A204.1 (cell line): ENCODE results near the gene CDR2.
"Not testable (repeated sequence)": the region's sequence is repeated elsewhere in the genome, so short reads cannot be mapped to it uniquely, and the experiment has no call there.

Experiments
- FAIRE-seq: peaks from 2 replicates; lab custom pipeline; 2012; peaks lifted over from hg19 to GRCh38; lab: Jason Lieb, UNC

The CDR2 gene

DNA sequence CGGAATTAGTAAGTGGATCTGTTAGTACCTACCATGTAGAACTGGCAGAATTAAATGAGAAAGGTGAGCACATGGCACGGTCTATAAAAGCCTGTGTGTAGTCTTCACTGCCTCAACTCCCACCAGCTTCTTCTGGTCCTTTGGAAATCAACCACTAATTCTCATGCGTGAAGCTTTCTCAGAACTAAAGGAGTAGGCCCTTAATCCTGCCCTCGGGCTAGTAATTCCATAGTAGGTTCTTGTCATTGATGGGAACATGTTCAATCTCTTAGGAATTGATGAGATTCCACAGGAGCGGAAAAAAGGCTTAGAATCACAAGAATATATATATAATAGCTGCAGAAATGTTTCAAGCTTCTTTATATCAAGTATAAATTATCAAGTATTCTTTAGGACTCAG, 21.7 kb downstream of the CDR2 start:
- FAIRE-seq: no peak

DNA sequence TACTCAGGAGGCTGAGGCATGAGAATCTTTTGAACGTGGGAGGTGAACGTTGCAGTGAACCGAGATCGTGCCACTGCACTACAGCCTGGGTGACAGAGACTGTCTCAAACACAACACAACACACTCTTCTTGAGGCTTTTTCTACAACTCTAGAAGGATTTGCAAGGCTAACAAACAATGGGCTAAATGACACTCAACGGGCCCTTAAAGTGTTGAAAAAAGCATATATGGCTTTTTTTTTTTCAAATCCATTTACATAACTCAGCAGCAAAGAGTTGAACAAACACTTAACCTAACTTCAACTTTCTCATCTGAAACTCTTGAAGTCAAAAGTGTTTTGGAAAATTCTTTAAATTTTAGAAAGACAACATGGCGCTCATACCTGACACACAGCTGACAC, 22.3 kb downstream of the CDR2 start:
- FAIRE-seq: no peak

GRCh38 chr16:22351017-22351416, 23.4 kb downstream of the CDR2 start:
- not testable (repeated sequence) for FAIRE-seq

- FAIRE-seq: no peak
Measured at GRCh38 chr16:22348291-22348690, 26.1 kb downstream of the CDR2 start.

DNA sequence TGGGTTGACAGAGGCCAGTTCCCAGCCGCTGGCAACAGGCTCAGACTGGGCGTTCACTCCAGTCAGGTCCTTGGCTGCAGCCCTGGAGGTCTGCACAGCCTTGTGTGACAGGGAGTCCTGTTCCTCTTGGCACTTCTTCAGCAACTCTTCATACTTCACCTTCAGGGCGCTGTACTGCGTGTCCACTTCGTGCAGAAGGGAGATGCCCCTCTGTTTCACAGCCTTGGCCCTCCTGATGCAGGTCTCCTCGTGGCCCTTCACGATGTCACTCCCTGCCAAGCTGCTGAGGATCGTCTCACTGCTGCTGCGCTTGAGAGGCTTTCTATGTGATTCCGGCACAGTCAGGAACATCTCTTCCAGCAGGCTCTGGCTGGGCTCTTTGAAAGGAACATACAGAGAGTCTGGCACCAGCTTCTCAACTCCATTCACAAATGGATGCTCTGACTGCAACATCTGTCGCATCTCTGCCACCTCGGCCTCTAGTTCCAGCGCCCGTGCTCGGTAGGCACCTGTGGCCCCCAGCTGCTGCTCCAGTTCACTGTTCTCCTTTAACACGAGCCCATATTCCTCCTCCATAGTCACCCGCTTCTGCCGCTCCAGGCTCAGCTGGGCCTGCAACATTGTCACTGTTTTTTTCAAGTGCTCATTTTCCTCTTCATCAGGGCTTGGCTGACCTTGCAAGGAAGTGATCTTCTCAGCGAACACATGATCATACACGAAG, 27.2 kb downstream of the CDR2 start:
- FAIRE-seq: no peak

GRCh38 chr16:22346483-22346882, 27.9 kb downstream of the CDR2 start:
- no peak for FAIRE-seq

DNA sequence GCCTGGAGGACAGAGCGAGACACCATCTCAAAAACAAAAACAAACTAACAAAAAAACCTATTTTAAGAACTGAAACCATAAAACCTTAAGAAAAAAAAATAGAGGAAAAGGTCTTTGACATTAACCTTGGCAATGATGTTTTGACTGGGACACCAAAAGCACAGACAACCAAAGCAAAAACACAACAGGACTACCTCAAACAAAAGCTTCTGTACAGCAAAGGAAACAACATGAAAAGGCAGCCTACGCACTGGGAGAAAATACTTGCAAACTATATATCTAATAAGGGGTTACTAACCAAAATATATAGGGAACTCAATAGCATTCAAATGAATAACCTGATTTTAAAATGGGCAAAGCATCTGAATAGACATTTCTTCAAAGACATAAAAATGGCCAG, 32.3 kb downstream of the CDR2 start:
- FAIRE-seq: no peak

GRCh38 chr16:22340945-22341344, 33.5 kb downstream of the CDR2 start:
- no peak for FAIRE-seq

DNA sequence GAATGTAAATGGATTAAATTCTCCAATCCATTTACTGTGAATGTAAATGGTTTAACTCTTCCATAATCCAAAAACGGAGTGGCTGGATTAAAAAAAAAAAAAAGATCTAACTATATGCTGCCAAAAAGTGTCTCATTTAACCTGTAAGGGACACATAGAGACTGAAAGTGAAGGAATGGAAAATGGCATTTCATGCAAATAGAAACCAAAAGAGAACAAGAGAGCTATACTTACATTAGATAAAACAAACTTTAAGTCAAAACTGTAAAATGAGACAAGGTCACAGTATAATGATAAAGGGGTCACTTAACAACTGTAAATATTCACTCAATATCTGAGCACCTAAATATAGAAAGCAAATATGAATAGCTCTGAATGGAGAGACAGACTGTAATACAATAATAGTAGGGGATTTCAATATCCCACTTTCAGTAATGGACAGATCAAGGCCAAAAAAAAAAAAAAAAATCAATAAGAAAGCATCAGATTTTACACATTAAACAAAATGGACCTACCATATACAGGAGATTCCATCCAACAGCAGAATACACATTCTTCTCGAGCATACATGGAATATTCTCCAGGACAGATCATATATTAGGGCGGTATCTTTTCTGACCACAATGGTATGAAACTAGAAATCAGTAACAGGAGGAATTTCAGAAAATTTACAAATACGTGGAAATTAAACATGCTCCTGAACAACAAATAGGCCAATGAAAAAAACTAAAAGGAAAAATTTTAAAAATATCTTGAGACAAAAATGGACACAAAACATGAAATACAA, 36.4 kb downstream of the CDR2 start:
- no peak for FAIRE-seq

DNA sequence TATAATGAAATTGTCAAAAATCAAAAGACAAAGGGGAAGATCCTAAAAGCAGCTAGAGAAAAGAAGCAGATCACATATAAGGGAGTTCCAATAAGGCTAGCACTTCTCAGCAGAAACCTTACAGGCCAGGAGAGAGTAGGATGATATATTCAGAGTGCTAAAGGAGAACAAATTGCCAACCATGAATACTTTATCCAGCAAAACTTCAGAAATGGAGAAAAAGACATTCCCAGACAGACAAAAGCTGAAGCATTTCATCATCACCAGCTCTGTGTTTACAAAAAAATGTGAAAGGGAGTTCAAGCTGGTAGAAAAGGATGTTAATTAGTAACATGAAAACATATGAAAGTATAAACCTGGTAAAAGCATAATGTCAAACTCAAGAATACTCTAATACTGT, 37.4 kb downstream of the CDR2 start:
- FAIRE-seq: no peak

GRCh38 chr16:22336581-22336980, 37.8 kb downstream of the CDR2 start:
- no peak for FAIRE-seq

GRCh38 chr16:22335668-22336246, 38.7 kb downstream of the CDR2 start:
- FAIRE-seq: no peak

DNA sequence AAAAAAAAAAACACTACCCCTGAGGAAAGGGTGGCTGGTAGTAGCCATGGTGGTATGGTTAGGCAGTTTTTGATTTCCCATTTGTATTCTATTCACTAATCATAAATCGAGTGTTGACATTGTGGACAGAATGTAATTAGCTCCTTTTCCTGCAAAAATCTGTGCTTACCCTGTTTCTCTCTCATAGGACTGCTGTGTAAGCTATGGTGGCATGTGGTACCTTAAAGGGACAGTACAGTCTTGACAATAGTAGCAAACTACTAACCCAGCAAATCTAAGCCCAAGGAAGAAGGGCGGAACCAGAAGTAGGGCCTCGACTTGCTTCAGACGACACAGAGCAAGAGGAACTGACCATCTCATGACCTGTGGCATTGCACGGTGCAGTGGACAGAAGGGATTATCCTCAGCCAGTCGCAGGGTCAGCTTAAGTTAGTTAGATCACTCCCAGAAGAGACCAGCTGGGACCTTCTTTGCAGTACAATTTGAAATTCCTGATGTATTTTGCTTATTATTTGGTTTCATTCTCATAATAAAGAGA, 40.9 kb downstream of the CDR2 start:
- no peak for FAIRE-seq

GRCh38 chr16:22330326-22330725, 44.1 kb downstream of the CDR2 start:
- FAIRE-seq: no peak

GRCh38 chr16:22329199-22329695, 45.2 kb downstream of the CDR2 start:
- FAIRE-seq: no peak

GRCh38 chr16:22328081-22328725, 46.2 kb downstream of the CDR2 start:
- no peak for FAIRE-seq

- FAIRE-seq: no peak
Measured at GRCh38 chr16:22327446-22327775, 47.0 kb downstream of the CDR2 start.

DNA sequence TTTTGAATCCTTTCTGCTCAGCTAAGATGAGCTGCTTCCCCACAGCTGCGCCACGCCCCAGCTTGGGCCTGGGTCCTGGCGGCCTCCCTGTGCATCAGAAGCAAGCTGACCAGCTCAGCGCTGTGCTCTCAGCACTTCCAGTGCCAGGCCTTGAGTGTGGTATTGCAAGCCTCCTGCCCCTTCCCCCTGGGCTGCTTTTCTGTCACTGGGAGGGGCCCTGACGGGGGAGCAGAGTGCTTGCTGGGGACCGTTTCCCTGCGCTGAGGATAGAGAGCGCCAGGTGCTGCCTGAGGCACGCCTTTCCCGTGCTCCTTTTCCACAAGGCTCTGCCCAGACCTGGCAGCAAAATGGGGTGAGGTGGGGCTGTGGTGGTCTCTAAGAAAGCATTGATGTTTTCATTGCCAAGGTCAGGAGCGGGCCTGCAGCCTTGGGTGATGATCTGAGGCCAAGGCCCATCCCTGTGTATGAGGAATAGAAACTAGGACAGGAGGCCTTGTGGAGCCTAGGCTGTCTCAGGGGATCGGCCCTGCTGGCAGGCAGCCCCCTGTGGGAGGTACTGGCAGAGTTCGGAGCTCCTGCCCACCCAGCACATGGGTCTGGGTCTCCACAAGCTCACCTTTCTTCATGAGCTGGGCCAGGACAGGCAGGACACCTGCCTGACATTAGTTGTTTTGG, 47.5 kb downstream of the CDR2 start:
- FAIRE-seq: no peak

DNA sequence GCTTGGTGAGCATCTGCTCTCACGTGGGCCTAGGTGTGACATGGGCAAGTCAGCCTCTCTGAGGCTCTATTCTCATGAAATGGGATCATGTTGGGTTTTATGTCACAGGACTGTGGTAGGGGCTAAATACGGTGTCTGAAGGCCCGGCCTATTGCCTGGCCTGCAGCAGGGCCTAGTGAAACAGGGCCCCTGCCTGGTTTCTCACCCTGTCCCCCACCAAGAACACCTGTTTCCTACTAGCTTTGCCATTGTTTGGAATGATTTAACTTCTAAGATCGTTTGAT, 48.1 kb downstream of the CDR2 start:
- no peak for FAIRE-seq

GRCh38 chr16:22325598-22326368, 48.6 kb downstream of the CDR2 start:
- FAIRE-seq: no peak

- no peak for FAIRE-seq
Measured at GRCh38 chr16:22324787-22325597, 49.4 kb downstream of the CDR2 start.
